ENCODE results near the gene AQP12B.

AQP12B gene

GRCh38 chr2:240717681-240718581 is 35.2 kb upstream of the AQP12B start:
- no peak for DNase-seq (ENCODE audit: low read depth in 2 of 2)

GRCh38 chr2:240717181-240717641 is 34.5 kb upstream of the AQP12B start:
- no peak for DNase-seq (ENCODE audit: low read depth in 2 of 2)

GRCh38 chr2:240716130-240716798 is 33.6 kb upstream of the AQP12B start:
- DNase-seq (ENCODE audit: low read depth in 2 of 2) = no peak

GRCh38 chr2:240714747-240715725 is 32.4 kb upstream of the AQP12B start:
- DNase-seq (ENCODE audit: low read depth in 2 of 2) = no peak

- no peak for DNase-seq (ENCODE audit: low read depth in 2 of 2)
These were observed 31.5 kb upstream of the AQP12B start for GRCh38 chr2:240713928-240714746.

GRCh38 chr2:240713071-240713927 is 30.6 kb upstream of the AQP12B start:
- no peak for DNase-seq (ENCODE audit: low read depth in 2 of 2)

- no peak for DNase-seq (ENCODE audit: low read depth in 2 of 2)
These were observed 29.4 kb upstream of the AQP12B start for GRCh38 chr2:240712121-240712520.

GRCh38 chr2:240711701-240712100 is 29.0 kb upstream of the AQP12B start:
- no peak for DNase-seq (ENCODE audit: low read depth in 2 of 2)

GRCh38 chr2:240711296-240711695 is 28.6 kb upstream of the AQP12B start:
- DNase-seq (ENCODE audit: low read depth in 2 of 2) = no peak

GRCh38 chr2:240708457-240708856 is 25.8 kb upstream of the AQP12B start:
- DNase-seq (ENCODE audit: low read depth in 2 of 2) = no peak

GRCh38 chr2:240707821-240708220 is 25.1 kb upstream of the AQP12B start:
- DNase-seq (ENCODE audit: low read depth in 2 of 2) = no peak

GRCh38 chr2:240707043-240707756 is 24.5 kb upstream of the AQP12B start:
- DNase-seq (ENCODE audit: low read depth in 2 of 2) = no peak

- DNase-seq (ENCODE audit: low read depth in 2 of 2) = no peak
These were observed 22.6 kb upstream of the AQP12B start for GRCh38 chr2:240705204-240705791.

GRCh38 chr2:240704651-240705050 is 22.0 kb upstream of the AQP12B start:
- no peak for DNase-seq (ENCODE audit: low read depth in 2 of 2)

- no peak for DNase-seq (ENCODE audit: low read depth in 2 of 2)
These were observed 21.0 kb upstream of the AQP12B start for GRCh38 chr2:240703417-240704341.

- DNase-seq (ENCODE audit: low read depth in 2 of 2) = no peak
These were observed 19.9 kb upstream of the AQP12B start for GRCh38 chr2:240702640-240703011.

GRCh38 chr2:240701736-240702639 is 19.3 kb upstream of the AQP12B start:
- no peak for DNase-seq (ENCODE audit: low read depth in 2 of 2)
